ENCODE data around the gene BICD1.
A peak's percentile ranks its signal among the peaks of the same experiment; 100 is the strongest.

Gene BICD1

DNA sequence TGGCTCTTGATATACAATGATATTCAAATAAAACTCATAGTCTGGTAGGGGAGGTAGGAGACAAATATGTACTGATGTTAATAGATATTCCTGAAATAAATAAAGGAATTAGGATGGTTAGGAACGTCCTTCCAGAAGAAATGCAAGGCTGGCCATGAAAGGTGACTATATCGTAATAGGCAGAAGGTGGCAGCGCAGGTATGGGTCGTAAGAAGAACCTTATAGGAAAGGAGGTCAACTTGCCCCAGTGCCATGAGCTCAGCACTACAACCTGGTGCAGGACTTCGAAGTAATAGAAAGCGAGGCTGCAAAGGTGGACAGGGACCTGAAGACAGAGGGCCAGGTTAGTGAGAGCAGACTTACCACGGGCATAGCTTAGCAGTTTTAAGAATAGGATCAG, 237.4 kb downstream of the BICD1 start:
- DNase-seq, result no peak
- no peaks in the 10 kb centered on the region for H3K9me3 Mint-ChIP-seq
- H3K27ac Mint-ChIP-seq, result no peak overlapping the region
- H3K4me1 Mint-ChIP-seq, result no peaks in the 10 kb centered on the region
- ATAC-seq, result no peak
- H3K36me3 Mint-ChIP-seq (ENCODE audit: low read depth), result peaks cover 2% of the 10 kb centered on the region
- H3K27me3 Mint-ChIP-seq, result no peaks in the 10 kb centered on the region
- no peak overlapping the region for H3K4me3 Mint-ChIP-seq

GRCh38 chr12:32353540-32353939, 246.9 kb downstream of the BICD1 start:
- Mint-ChIP-seq H3K36me3 (ENCODE audit: low read depth) (peaks cover 1% of the 10 kb centered on the region), H3K9me3 (no peaks in the 10 kb centered on the region), H3K4me1 (no peaks in the 10 kb centered on the region), H3K4me3 (no peak overlapping the region), H3K27ac (no peak overlapping the region), H3K27me3 (no peaks in the 10 kb centered on the region)
- DNase-seq (no peak), ATAC-seq (no peak)

- ATAC-seq (no peak), DNase-seq (no peak)
- Mint-ChIP-seq H3K4me1 (no peaks in the 10 kb centered on the region), H3K27ac (no peak overlapping the region), H3K36me3 (ENCODE audit: low read depth) (peaks cover 1% of the 10 kb centered on the region), H3K4me3 (no peak overlapping the region), H3K9me3 (no peaks in the 10 kb centered on the region), H3K27me3 (no peaks in the 10 kb centered on the region)
These were observed 251.1 kb downstream of the BICD1 start for GRCh38 chr12:32357601-32358249.

- no peak for DNase-seq
- Mint-ChIP-seq H3K4me3 (no peak overlapping the region), H3K27ac (no peak overlapping the region), H3K4me1 (no peaks in the 10 kb centered on the region), H3K36me3 (ENCODE audit: low read depth) (peaks cover 1% of the 10 kb centered on the region), H3K9me3 (no peaks in the 10 kb centered on the region), H3K27me3 (no peaks in the 10 kb centered on the region)
- no peak for ATAC-seq
These were observed 254.3 kb downstream of the BICD1 start for GRCh38 chr12:32360956-32361355.

- Mint-ChIP-seq H3K4me1 (no peaks in the 10 kb centered on the region), H3K4me3 (no peak overlapping the region), H3K27me3 (no peaks in the 10 kb centered on the region), H3K36me3 (ENCODE audit: low read depth) (no peaks in the 10 kb centered on the region), H3K9me3 (no peaks in the 10 kb centered on the region), H3K27ac (no peak overlapping the region)
- no peak for DNase-seq
- ATAC-seq, result no peak
These were observed 256.2 kb downstream of the BICD1 start for GRCh38 chr12:32362892-32363291.

GRCh38 chr12:32365473-32366064, 258.9 kb downstream of the BICD1 start:
- H3K9me3 Mint-ChIP-seq, result no peaks in the 10 kb centered on the region
- no peak overlapping the region for H3K27ac Mint-ChIP-seq
- no peak overlapping the region for H3K4me3 Mint-ChIP-seq
- DNase-seq, result peak; percentile 30
- ATAC-seq, result no peak
- H3K4me1 Mint-ChIP-seq, result no peaks in the 10 kb centered on the region
- no peaks in the 10 kb centered on the region for H3K36me3 Mint-ChIP-seq (ENCODE audit: low read depth)
- no peaks in the 10 kb centered on the region for H3K27me3 Mint-ChIP-seq

DNA sequence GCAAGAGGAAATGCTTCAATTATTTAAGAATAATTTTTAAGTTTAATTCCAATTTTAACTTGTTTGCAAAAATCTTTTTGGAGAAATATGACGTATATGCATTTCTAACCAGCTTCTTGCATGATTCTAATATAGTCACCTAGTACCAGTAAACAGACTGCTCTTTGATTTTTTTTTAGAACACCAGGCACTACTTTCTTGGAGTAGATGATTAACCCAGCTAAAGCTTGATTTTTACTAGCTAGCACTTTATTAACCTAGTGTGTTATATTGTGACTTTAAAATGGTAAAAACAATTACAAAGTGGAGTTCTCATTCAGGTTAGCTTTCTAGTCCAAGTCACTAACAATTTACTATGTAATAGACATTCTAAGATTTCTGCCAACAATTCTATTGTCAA, 260.1 kb downstream of the BICD1 start:
- H3K27me3 Mint-ChIP-seq, result no peaks in the 10 kb centered on the region
- H3K4me1 Mint-ChIP-seq, result no peaks in the 10 kb centered on the region
- ATAC-seq (no peak), DNase-seq (no peak)
- no peak overlapping the region for H3K27ac Mint-ChIP-seq
- H3K9me3 Mint-ChIP-seq, result no peaks in the 10 kb centered on the region
- no peaks in the 10 kb centered on the region for H3K36me3 Mint-ChIP-seq (ENCODE audit: low read depth)
- no peak overlapping the region for H3K4me3 Mint-ChIP-seq

DNA sequence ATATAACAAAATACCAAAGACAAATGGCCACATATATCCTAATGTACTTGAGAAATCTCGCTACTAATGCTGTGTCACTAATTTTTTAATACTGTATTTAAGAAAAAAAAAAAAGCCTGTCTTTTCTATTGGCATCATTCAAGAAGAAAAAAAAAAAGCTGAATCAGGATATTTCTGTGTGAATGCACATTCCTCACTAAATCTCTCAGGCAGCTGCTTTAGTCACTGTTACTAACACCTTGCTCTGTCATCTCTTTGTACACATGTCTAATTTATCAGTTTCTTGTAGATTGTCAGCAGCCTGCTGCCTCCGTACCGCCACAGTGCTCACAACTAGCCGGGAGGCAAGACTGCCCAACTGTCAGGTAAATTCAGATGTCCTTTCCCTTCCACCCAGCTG, 260.7 kb downstream of the BICD1 start:
- no peak for ATAC-seq
- no peak overlapping the region for H3K4me3 Mint-ChIP-seq
- no peak overlapping the region for H3K27ac Mint-ChIP-seq
- no peak for DNase-seq
- no peaks in the 10 kb centered on the region for H3K9me3 Mint-ChIP-seq
- H3K27me3 Mint-ChIP-seq, result no peaks in the 10 kb centered on the region
- no peaks in the 10 kb centered on the region for H3K4me1 Mint-ChIP-seq
- no peaks in the 10 kb centered on the region for H3K36me3 Mint-ChIP-seq (ENCODE audit: low read depth)

- Mint-ChIP-seq H3K27me3 (no peaks in the 10 kb centered on the region), H3K4me1 (no peaks in the 10 kb centered on the region), H3K4me3 (no peak overlapping the region), H3K9me3 (no peaks in the 10 kb centered on the region), H3K27ac (no peak overlapping the region), H3K36me3 (ENCODE audit: low read depth) (no peaks in the 10 kb centered on the region)
- DNase-seq (no peak), ATAC-seq (no peak)
These were observed 262.6 kb downstream of the BICD1 start for GRCh38 chr12:32369202-32369601.

DNA sequence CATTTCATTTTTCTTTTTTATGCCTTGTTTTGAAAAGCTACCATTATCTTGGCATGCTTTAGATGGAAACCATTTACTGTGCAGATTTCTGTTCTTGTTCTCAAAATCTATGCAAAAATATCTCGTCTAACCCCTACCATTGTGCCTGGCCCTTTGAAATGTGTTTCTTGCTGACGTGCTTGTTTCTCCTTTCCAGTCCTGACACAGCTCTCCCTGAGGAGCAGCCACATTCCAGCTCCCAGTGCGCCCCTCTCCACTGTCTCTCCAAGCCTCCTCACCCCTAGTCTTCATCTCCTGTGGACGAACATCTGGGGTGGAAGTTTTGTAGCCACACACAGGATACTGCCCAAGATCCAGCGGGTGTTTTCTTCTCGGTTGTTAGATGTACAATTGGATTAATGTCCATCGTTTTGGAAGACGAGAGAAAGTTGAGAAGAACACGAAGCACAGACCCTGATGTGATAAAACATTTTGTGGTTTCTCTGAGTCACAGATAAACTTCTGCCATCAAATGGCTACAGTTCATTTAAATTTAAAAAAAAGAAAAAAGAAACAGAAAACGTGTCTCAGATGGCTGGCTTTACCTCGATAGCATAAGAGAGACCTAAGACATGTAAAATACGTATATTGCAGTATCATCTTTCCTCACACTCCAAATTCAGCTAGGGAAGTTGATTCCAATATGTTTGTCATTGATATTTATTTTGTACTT, 270.9 kb downstream of the BICD1 start:
- no peak for DNase-seq
- Mint-ChIP-seq H3K27ac (no peak overlapping the region), H3K9me3 (no peaks in the 10 kb centered on the region)

DNA sequence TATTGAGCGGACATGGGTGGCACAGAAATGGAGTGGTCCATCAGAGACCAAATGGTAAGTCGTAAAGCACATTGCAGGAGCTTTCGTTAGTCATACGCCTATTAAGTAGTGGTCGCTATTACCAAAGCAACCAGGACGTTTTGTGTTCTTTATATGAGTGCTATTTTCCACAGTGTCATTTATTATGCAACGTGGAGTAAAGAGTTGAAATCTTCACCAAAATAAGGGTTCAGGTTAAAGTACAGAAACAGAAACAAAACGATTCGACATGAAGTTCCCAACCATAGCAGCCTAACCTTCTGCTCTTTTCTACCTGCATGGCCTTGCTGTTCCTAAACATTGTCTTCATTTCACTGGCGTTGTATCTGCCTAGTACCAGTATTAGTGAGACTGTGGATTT, 272.6 kb downstream of the BICD1 start:
- ATAC-seq, result no peak
- Mint-ChIP-seq H3K36me3 (ENCODE audit: low read depth) (no peaks in the 10 kb centered on the region), H3K27ac (no peak overlapping the region), H3K9me3 (no peaks in the 10 kb centered on the region), H3K4me3 (no peak overlapping the region), H3K27me3 (peaks cover 2% of the 10 kb centered on the region), H3K4me1 (no peaks in the 10 kb centered on the region)
- DNase-seq, result no peak

More for the DNA sequence above, 270.9 kb downstream of the BICD1 start:
- Mint-ChIP-seq H3K4me1 (no peaks in the 10 kb centered on the region), H3K4me3 (no peak overlapping the region), H3K36me3 (ENCODE audit: low read depth) (no peaks in the 10 kb centered on the region), H3K27me3 (peaks cover 2% of the 10 kb centered on the region)
- ATAC-seq, result no peak

GRCh38 chr12:32379667-32380066, 273.0 kb downstream of the BICD1 start:
- no peaks in the 10 kb centered on the region for H3K9me3 Mint-ChIP-seq
- no peak overlapping the region for H3K4me3 Mint-ChIP-seq
- no peak overlapping the region for H3K27ac Mint-ChIP-seq
- no peak for DNase-seq
- H3K4me1 Mint-ChIP-seq, result no peaks in the 10 kb centered on the region
- no peak for ATAC-seq
- H3K27me3 Mint-ChIP-seq, result peaks cover 2% of the 10 kb centered on the region
- no peaks in the 10 kb centered on the region for H3K36me3 Mint-ChIP-seq (ENCODE audit: low read depth)

DNA sequence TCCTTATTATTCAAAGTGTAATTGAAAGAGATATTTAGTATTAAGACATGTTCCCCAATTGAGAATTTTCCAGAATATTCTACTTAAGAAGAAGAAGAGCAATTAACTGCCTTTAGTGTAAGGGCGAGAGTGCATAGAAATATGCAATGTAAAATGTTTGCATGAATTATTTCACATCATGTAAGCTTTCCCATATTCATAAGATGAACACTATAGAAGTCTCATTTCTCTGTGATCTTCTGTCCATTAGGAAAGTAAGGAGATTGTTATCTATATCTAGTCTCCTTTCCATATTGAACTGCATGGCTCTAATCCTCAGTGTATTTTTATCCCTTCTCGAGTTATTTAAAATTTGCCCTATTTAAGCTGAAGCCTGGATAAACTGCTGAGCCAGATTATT, 275.6 kb downstream of the BICD1 start:
- Mint-ChIP-seq H3K9me3 (no peaks in the 10 kb centered on the region), H3K4me1 (no peaks in the 10 kb centered on the region), H3K27me3 (peaks cover 2% of the 10 kb centered on the region), H3K36me3 (ENCODE audit: low read depth) (no peaks in the 10 kb centered on the region), H3K4me3 (no peak overlapping the region), H3K27ac (no peak overlapping the region)
- no peak for DNase-seq
- no peak for ATAC-seq

DNA sequence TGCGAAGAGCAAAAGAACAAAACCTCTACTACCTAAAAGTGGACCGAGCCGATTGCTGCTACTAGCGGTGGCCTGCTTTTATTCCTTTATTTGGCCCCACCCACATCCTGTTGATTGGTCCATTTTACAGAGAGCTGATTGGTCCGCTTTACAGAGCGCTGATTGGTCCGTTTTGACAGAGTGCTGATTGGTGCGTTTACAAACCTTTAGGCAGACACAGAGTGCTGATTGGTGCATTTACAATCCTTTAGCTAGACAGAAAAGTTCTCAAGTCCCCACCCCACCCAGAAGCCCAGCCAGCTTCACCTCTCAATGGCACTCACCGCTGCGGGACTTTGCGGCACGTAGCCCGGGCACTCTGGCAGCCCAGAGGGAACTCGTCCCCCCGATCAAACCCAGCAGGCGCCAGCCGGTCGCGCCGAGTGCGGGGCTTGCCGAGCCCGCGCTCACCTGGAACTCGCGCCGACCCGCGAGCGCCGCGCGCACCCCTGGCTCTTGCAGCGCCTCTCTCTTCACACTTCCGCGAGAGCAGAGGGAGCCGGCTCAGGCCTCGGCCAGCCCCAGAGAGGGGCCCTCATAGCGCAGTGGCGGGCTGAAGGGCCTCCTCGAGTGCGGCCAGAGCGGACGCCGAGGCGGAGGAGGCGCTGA, 284.0 kb downstream of the BICD1 start:
- Mint-ChIP-seq H3K27me3 (peaks cover 17% of the 10 kb centered on the region), H3K9me3 (no peaks in the 10 kb centered on the region), H3K27ac (no peak overlapping the region), H3K4me3 (peak overlapping the region; percentile 64), H3K36me3 (ENCODE audit: low read depth) (no peaks in the 10 kb centered on the region), H3K4me1 (peaks cover 2% of the 10 kb centered on the region)
- ATAC-seq (peak; percentile 52), DNase-seq (peak; percentile 24)

DNA sequence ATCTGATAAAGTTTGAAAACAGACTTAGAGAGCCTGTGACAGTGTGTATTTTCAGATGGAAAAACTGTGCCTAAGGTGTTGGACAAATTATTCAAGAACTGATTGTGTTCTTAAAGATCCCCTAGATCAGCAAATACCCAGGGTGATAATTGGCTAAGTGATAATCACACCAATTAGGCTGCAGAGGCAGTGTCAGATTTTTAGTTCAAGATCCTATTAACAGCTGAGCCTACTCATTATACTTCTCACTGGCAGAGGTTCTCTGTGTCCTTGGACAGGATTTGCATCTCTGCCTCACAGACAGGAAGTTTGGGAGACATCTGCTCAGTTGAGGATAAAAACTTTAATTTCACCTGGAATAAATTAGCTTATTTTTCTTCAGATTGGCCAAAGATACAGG, 288.4 kb downstream of the BICD1 start:
- H3K36me3 Mint-ChIP-seq (ENCODE audit: low read depth), result no peaks in the 10 kb centered on the region
- H3K27ac Mint-ChIP-seq, result no peak overlapping the region
- H3K4me1 Mint-ChIP-seq, result peaks cover 7% of the 10 kb centered on the region
- H3K27me3 Mint-ChIP-seq, result peaks cover 39% of the 10 kb centered on the region
- no peak overlapping the region for H3K4me3 Mint-ChIP-seq
- no peak for DNase-seq
- ATAC-seq, result no peak
- no peaks in the 10 kb centered on the region for H3K9me3 Mint-ChIP-seq
